ENCODE measurements around the gene CDX1.

GRCh38 chr5:150138551-150139265 lies 27.9 kb upstream of the CDX1 start:
- TF ChIP-seq CTCF (IDR thresholded peaks at IDR 0.05) (no peak), EP300 (IDR thresholded peaks at IDR 0.05) (no peak), POLR2A (IDR thresholded peaks at IDR 0.05) (no peak)
